ENCODE measurements around the gene ROMO1. TPM values are rescaled to one million over a fixed set of nuclear protein-coding genes. Genes with fewer than 3 reads are reported as not detected.

The ROMO1 gene
- total RNA-seq: 79.3 and 126 TPM in 2 replicates

DNA sequence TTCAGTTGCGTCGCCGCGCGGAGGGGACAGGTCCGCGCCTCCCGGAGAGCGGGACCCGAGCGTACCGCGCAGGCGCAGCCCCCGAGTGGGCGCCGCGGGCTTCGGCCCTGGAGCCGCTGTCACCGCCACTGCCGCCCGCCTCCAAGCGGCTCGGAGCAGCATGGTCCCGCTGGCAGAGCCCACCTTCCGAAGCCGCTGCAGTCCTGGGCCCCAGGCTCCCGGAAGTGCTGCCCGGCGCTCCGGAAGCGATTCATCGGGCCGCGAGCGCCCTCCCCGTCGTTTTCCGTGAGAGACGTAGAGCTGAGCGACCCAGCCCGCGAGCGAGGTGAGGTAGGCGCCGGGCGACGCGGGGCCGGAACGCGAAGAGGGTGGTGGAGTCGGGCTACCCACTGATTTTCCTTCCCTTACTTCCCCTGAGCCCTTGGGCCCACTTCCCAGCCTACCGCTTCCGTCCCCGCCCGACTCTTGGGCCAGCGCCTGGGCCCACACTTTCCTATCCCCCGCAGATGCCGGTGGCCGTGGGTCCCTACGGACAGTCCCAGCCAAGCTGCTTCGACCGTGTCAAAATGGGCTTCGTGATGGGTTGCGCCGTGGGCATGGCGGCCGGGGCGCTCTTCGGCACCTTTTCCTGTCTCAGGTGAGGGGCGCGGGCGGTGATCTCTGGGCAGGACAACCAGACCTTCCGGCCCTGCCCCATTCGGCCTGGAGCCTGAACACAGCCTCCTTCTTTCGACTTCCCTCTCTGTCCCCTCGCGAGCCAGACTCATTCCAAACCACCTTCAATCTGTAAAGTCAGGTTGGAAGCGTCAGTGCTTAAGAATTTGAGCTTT lies at the start of gene ROMO1, which contains the start of gene NFS1:
Gene ROMO1, plus strand, starts transcription at position 279 of the 830 bp plus-strand sequence. Its CDS starts 228 bp downstream, at position 507.
Gene NFS1, minus strand, starts transcription at position 226 of the 830 bp plus-strand sequence. Its CDS starts 64 bp downstream, at position 162.

GRCh38 chr20:35664466-35665206 lies 34.6 kb upstream of the ROMO1 start, which contains the start of the genes CPNE1 and RBM12:
TSS of gene CPNE1 (minus strand) at chr20:35664900. CDS start at chr20:35632923, 31,977 bp downstream.
TSS of gene RBM12 (minus strand) at chr20:35664900. CDS start at chr20:35655322, 9,578 bp downstream.

DNA sequence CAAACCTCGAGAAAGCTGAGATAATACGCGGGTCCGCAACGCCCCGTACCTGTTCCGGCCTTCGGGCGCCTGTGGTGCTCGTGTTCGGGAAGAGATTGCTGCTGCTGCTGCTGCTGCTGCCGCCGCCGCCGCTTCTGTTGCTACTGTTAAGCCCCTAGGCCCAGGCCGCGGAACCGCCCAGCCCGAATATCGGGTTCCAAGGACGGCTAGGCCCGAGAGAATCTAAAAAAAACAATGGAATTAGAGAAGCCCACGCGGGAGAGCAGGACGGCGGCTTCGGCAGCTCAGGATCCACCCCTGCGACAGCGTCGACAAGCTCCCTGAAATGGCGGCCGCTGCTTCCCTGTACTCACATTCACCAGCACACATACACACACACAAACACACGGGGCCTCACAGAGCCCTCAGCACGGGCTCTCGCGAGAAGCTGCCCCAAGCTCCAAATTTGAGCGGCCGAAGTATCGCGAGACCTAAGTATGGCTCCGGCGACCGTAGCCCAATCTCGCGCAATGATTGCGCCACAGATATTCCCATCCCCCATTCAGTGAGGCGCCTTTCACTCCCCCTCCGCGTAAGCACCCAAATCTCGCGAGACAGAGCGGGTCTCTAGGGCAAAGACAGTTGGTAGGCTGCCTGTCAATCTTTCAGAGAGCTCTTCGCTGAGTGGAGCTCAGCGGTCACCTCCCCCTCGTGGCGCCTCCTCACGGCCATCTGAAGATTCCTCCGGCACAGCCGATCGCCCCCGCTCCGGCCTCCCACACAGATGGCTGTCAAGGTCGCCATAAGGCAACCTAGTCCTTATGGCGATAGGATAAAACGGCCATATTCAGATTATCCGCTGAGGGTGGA lies 42.9 kb downstream of the ROMO1 start, which contains the start of gene RBM39:
Gene RBM39, minus strand, starts transcription at position 369 of the 849 bp plus-strand sequence. CDS start 1,386 bp downstream, outside the sequence.

Other genes starting within 250 kb of the ROMO1 start
- 24.2 and 35.7 TPM in 2 replicates for gene CEP250, start 243.8 kb upstream of the ROMO1 start, total RNA-seq
- not detected in 2 replicates for gene C20orf173, start 169.8 kb upstream of the ROMO1 start, total RNA-seq
- 282 and 421 TPM in 2 replicates for gene ERGIC3, start 157.3 kb upstream of the ROMO1 start, total RNA-seq
- 2.1 and 4.6 TPM in 2 replicates for gene SPAG4, start 83.6 kb upstream of the ROMO1 start, total RNA-seq
- gene CPNE1, start 34.5 kb upstream of the ROMO1 start, total RNA-seq: 131 and 200 TPM in 2 replicates
- gene RBM12, start 34.5 kb upstream of the ROMO1 start, total RNA-seq: 58.7 and 70.9 TPM in 2 replicates
- 20.3 and 24.0 TPM in 2 replicates for gene NFS1, start 53 bp upstream of the ROMO1 start, total RNA-seq
- gene RBM39, start 42.9 kb downstream of the ROMO1 start, total RNA-seq: 197 and 296 TPM in 2 replicates
- gene PHF20, start 72.6 kb downstream of the ROMO1 start, total RNA-seq: 37.3 and 37.8 TPM in 2 replicates